SU-DHL-6 (cell line): ENCODE data around the gene UNC5A.

Source experiments
- H2AFZ ChIP-seq: fragments of 200-600 bp; sonication (generic); 2 replicates; pipeline ENCODE4 v1.6.1; 2014; ENCODE audit warnings: low read depth, mild to moderate bottlenecking, moderate library complexity, mixed read lengths, antibody characterized with exemption, low read length; ENCODE audit not compliant: severe bottlenecking
- H3F3A ChIP-seq: fragments of 200-600 bp; shearing (Covaris generic); 2 replicates; pipeline ENCODE4 v1.6.0; 2016; ENCODE audit warnings: antibody characterized with exemption, mild to moderate bottlenecking; ENCODE audit not compliant: insufficient read depth
- H3K27ac ChIP-seq: fragments of 200-600 bp; sonication (generic); 2 replicates; pipeline ENCODE4 v1.5.1; 2016; ENCODE audit warnings: low read depth, mild to moderate bottlenecking, low read length, moderate library complexity, mixed read lengths
- H3K27me3 ChIP-seq: fragments of 200-600 bp; sonication (generic), shearing (Covaris generic); 2 replicates; pipeline ENCODE4 v1.6.0; 2014; ENCODE audit warnings: mild to moderate bottlenecking, low read length
- H3K36me3 ChIP-seq: fragments of 200-600 bp; sonication (generic); 2 replicates; pipeline ENCODE4 v1.6.1; 2014; ENCODE audit warnings: mild to moderate bottlenecking, low read length, mixed read lengths
- H3K4me2 ChIP-seq: fragments of 300-600, 200-600 bp; shearing (Covaris generic), sonication (generic); 2 replicates; pipeline ENCODE4 v1.6.0; 2014; ENCODE audit warnings: low read length, low read depth, mild to moderate bottlenecking; ENCODE audit not compliant: poor library complexity, severe bottlenecking
- H3K4me3 ChIP-seq: fragments of 200-600 bp; sonication (generic); 2 replicates; pipeline ENCODE4 v1.5.1; 2014; ENCODE audit warnings: antibody characterized with exemption, low read length, mild to moderate bottlenecking, mixed read lengths; ENCODE audit not compliant: insufficient read depth, poor library complexity, severe bottlenecking
- H3K79me2 ChIP-seq: fragments of 200-600 bp; sonication (generic); 2 replicates; pipeline ENCODE4 v1.6.1; 2014; ENCODE audit warnings: mild to moderate bottlenecking, low read length, moderate library complexity; ENCODE audit not compliant: insufficient read depth
- H3K9ac ChIP-seq: fragments of 200-600 bp; sonication (generic); 2 replicates; pipeline ENCODE4 v1.7.0; 2014; ENCODE audit warnings: mild to moderate bottlenecking, low read length
- H3K9me2 ChIP-seq: fragments of 200-600 bp; sonication (generic); replicated peaks from 2 replicates; pipeline ENCODE4 v1.6.1; 2014; ENCODE audit warnings: low read length; ENCODE audit not compliant: insufficient read depth
- H3K9me3 ChIP-seq: fragments of 200-600 bp; sonication (generic); 2 replicates; pipeline ENCODE4 v1.6.1; 2014; ENCODE audit warnings: low read length, mixed read lengths; ENCODE audit not compliant: insufficient read depth
- H4K20me1 ChIP-seq: fragments of 200-600 bp; sonication (generic); 2 replicates; pipeline ENCODE4 v1.6.1; 2014; ENCODE audit warnings: low read depth, mild to moderate bottlenecking, antibody characterized with exemption, low read length, moderate library complexity, mixed read lengths
- EZH2phosphoT487 ChIP-seq: fragments of 200-600 bp; sonication (generic), shearing (Covaris generic); conservative IDR thresholded peaks from 2 replicates; pipeline ENCODE4 v1.6.1; 2018; ENCODE audit warnings: mild to moderate bottlenecking, antibody characterized with exemption, low read length, moderate library complexity, mixed read lengths
- TF ChIP-seq, protein P1 (sequence below): fragments of 200-600 bp; sonication (generic); IDR thresholded peaks from one replicate; pipeline ENCODE4 v1.5.1; 2017; ENCODE audit warnings: antibody characterized with exemption, mild to moderate bottlenecking, low read length, moderate library complexity; ENCODE audit not compliant: insufficient read depth, poor library complexity, severe bottlenecking

The UNC5A gene

DNA sequence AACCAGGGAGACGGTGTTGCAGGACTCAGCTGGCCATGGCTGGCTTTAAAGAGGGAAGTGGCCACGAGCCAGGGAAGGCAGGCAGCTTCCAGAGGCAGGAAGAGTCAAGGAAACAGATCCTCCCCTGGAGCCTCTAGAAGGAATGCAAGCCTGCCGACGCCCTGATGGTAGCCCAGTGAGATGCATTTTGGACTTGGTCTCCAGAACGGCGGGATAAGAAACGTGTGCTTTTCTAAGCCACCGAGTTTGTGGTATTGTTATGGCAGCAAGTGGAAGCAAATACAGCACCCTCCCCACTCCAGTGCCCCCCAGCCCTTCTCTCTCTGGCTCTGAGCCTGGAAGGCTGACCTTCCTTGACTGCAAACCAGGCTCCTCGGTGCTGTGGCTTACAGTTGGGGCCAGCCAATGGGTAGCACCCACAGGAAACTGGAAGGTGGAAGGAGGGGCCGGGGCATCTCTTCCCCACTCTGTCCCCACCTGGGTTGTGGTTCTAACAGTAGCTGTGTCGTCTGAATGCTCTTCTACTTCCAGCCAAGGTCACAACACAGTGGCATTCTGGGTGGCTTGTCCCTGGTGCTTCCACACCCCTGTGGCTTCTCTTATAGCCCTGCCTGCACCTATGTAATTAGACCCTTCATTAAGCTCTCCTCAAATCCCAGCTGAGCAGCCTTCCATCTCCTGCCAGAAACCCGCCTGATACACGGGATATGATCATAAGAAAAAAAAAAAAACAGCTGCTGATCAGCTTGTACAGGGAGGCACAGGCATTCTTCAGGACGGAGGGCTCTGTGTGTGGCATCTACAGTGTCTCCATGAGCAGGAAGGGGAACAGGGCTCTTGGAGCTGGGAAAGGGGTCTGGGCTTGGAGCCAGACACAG lies 29.9 kb upstream of the UNC5A start:
- no peaks in the 10 kb centered on the region for H3F3A ChIP-seq

DNA sequence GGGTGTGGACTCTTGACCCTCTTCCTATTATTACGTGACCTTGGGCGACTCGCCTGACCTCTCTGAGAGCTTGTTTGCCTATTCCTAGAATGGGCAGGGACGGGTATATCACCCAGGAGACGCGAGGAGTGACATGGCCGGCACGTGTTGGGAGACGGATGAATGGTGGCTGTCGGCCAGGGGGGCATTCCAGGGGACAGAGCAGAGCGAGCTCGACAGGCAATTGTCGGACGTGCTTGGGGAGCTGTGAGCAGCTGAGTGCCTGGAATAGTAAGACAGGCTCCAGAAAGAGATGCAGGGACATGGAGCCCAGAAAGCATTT lies 29.3 kb upstream of the UNC5A start:
- Histone ChIP-seq H3K27ac (no peak overlapping the region), H3K9ac (no peak overlapping the region), H3F3A (no peaks in the 10 kb centered on the region), H3K36me3 (no peaks in the 10 kb centered on the region), H4K20me1 (no peaks in the 10 kb centered on the region), H3K4me2 (no peak overlapping the region), H3K9me3 (no peaks in the 10 kb centered on the region), H3K4me3 (no peak overlapping the region), H3K9me2 (no peaks in the 10 kb centered on the region), H3K79me2 (no peaks in the 10 kb centered on the region), H3K27me3 (no peaks in the 10 kb centered on the region), H2AFZ (no peak overlapping the region)
- TF ChIP-seq, protein P1, sequence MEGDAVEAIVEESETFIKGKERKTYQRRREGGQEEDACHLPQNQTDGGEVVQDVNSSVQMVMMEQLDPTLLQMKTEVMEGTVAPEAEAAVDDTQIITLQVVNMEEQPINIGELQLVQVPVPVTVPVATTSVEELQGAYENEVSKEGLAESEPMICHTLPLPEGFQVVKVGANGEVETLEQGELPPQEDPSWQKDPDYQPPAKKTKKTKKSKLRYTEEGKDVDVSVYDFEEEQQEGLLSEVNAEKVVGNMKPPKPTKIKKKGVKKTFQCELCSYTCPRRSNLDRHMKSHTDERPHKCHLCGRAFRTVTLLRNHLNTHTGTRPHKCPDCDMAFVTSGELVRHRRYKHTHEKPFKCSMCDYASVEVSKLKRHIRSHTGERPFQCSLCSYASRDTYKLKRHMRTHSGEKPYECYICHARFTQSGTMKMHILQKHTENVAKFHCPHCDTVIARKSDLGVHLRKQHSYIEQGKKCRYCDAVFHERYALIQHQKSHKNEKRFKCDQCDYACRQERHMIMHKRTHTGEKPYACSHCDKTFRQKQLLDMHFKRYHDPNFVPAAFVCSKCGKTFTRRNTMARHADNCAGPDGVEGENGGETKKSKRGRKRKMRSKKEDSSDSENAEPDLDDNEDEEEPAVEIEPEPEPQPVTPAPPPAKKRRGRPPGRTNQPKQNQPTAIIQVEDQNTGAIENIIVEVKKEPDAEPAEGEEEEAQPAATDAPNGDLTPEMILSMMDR: no peak
- TF ChIP-seq EZH2phosphoT487: no peak

More for the DNA sequence above, 29.9 kb upstream of the UNC5A start:
- Histone ChIP-seq H3K9me3 (no peaks in the 10 kb centered on the region), H2AFZ (no peak overlapping the region), H3K79me2 (no peaks in the 10 kb centered on the region), H3K4me2 (no peak overlapping the region), H3K9me2 (no peaks in the 10 kb centered on the region), H3K27me3 (no peaks in the 10 kb centered on the region), H3K27ac (no peak overlapping the region), H3K9ac (no peak overlapping the region), H4K20me1 (no peaks in the 10 kb centered on the region), H3K36me3 (no peaks in the 10 kb centered on the region), H3K4me3 (no peak overlapping the region)
- TF ChIP-seq, protein P1: no peak
- no peak for TF ChIP-seq EZH2phosphoT487

DNA sequence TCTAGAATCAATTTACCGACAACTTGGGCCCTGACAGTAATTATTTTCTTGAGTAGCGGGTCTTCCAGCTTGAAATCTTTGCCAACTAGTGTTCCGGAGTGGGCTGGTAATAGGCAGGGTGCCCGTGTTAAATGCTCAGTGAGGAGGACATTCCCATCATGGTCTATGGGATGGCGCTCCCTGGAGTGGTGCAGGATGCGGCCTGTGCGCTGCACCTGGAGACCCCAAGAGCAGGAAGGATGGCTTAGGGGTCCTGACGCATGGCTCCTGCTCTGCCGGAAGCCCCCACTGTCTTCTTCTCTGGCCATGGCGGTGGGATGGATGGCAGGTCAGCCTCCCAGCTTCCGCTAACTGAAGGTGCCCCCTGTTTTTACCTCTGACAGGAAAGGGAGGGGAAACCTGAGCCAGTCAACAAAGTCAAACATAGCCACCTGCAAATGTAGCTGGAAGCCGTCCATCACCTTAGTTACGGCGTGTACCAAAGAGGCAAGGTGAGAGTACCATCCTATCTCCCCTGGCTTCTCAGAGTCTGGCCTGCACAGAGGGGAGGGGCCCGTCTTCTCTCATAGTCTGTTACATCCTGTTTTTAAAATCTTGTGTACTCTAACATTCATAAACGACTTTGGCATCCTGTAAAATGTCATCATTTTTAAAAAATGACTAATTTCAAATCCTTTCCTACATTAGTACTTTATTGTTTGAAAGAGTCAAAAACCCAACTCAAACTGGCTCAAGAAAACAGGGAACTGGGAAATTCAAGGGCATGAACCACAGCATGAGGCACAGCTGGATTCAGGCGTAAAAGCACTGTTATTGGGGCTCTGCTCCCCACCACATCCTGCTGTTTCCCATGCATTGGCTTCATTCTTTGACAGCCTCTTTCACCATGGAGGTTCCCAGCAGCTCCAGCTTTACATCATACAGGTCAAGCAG lies 28.5 kb upstream of the UNC5A start:
- no peak overlapping the region for H3K9ac ChIP-seq
- no peaks in the 10 kb centered on the region for H3F3A ChIP-seq
- H3K9me3 ChIP-seq: no peaks in the 10 kb centered on the region
- H3K4me3 ChIP-seq: no peak overlapping the region
- no peak for TF ChIP-seq EZH2phosphoT487
- TF ChIP-seq, protein P1: no peak
- no peak overlapping the region for H3K4me2 ChIP-seq
- H2AFZ ChIP-seq: no peak overlapping the region
- no peaks in the 10 kb centered on the region for H3K79me2 ChIP-seq
- H3K27me3 ChIP-seq: no peaks in the 10 kb centered on the region
- H3K9me2 ChIP-seq: no peaks in the 10 kb centered on the region
- no peaks in the 10 kb centered on the region for H4K20me1 ChIP-seq
- H3K36me3 ChIP-seq: no peaks in the 10 kb centered on the region
- no peak overlapping the region for H3K27ac ChIP-seq
